ES-I3 (cell line): ENCODE results near the gene TMEM18.
A peak's percentile ranks its signal among the peaks of the same experiment; 100 is the strongest.

Source experiments
- H3K36me3 ChIP-seq: 2 replicates; pipeline ENCODE4 v1.6.1; 2013; ENCODE audit warnings: mild to moderate bottlenecking, low read length, control low read depth, moderate library complexity; ENCODE audit not compliant: insufficient read depth
- H3K4me1 ChIP-seq: 2 replicates; pipeline ENCODE4 v1.6.1; 2013; ENCODE audit warnings: mild to moderate bottlenecking, control low read depth, low read length; ENCODE audit not compliant: insufficient read depth
- H3K9ac ChIP-seq: 2 replicates; pipeline ENCODE4 v1.6.1; 2013; ENCODE audit warnings: low read depth, mild to moderate bottlenecking, low read length, moderate library complexity
- H3K9me3 ChIP-seq: 2 replicates; pipeline ENCODE4 v1.6.1; 2013; ENCODE audit warnings: mild to moderate bottlenecking, low read length, moderate library complexity; ENCODE audit not compliant: control insufficient read depth, insufficient read depth

The TMEM18 gene

DNA sequence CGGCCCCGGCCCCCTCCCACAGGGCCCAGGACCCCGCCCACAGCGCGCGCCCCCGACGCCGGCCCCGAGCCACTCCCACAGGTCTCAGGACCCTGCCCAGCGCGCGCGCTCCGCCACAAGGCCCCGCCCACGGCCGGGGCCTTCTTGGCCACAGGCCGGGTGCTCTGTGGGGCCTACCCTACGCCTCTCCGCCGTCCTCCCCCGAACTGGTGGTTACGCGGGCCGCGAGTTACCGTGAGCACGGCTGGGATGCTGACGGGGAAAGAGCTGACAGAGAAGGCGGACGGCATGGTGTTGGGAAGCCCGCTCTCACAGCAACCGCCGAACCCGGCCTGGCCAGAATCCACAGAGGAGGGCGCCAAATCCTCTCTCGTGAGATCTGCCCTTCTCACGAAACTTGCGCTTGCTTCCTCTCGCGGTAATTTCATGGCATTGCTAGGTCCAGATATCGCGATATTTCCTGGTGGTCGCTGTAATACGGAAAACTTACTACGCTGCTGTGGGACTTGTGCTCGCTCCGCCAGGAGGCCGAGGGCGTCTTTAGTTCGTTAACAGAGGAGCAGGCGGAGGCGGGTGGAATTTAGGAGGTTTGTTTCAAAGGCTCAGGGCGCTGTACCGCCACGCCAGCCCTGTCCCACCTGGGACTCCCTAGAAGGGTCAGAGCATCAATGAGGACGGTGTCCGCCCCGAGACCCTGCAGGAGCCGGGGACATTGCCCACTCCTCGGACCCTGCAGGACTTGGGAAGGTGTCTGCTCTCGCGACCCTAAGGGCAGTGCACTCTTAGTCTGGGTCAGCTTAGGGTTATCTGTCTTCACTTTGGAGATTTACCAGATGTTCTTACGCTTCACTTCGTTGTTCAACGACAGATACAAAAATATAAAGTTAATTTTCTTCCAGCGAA, at the start of gene TMEM18:
TSS of gene TMEM18 (minus strand) at position 351 of the 903 bp plus-strand sequence. CDS start at position 290, 61 bp downstream.
- Histone ChIP-seq H3K9me3 (no peaks in the 10 kb centered on the region), H3K4me1 (peaks cover 16% of the 10 kb centered on the region; the same call in 1 of the 2 replicates), H3K36me3 (no peaks in the 10 kb centered on the region), H3K9ac (peak within 1 kb of the TSS; percentile 99)

DNA sequence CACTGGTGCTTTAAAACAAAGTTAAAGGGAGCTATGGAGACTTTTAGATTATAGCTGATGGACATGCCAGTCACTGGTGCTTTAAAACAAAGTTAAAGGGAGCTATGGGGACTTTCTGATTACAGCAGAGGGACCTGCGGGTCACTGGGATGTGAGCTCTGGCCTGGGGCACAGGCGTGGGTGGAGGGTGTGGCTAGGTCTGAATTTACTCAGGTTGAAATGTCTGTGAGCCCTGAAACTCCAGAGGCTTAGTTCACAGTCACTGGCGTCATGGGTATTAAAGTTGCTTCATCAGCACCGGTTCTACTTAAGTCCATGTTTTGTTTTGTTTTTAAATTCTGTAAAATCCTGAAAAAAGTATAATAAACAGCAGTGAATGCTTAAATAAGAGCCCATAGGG, 49.0 kb upstream of the TMEM18 start:
- no peaks in the 10 kb centered on the region for H3K9me3 ChIP-seq
- no peaks in the 10 kb centered on the region for H3K36me3 ChIP-seq
- H3K9ac ChIP-seq: no peak overlapping the region
- peaks cover 23% of the 10 kb centered on the region for H3K4me1 ChIP-seq

DNA sequence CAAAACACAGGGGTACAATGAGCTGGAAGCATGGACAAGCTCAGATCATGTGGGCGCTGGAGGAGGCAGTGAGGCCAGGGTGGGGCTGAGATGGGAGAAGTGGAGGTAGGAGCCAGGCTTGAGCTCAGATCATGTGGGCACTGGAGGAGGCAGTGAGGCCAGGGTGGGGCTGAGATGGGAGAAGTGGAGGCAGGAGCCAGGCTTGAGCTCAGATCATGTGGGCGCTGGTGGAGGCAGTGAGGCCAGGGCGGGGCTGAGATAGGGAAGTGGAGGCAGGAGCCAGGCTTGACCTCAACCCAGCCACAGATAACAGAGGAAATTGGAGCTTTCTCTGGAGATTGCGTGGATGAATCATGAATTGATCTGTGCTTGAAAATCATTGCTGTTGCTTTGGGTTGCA, 48.3 kb upstream of the TMEM18 start:
- Histone ChIP-seq H3K36me3 (no peaks in the 10 kb centered on the region), H3K4me1 (peaks cover 23% of the 10 kb centered on the region), H3K9ac (no peak overlapping the region), H3K9me3 (no peaks in the 10 kb centered on the region)

DNA sequence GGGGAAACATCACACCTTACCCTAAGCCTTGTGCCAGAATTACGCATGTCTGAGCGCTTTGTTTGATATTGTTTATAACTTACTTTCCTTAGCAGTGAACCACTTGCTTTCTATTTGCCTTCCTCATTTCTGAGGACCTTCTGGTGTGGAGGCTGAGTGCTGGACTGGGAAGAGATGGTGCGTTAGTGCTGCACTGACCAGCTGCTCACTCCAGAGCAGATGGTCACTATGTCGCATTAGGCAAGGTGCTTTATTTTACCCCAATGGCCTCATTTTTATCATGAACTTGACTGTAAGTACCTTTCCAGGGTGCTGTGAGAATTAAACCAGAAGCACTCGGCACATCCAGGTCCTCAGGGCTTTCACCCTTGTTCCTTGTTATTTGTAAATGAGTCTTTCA, 46.6 kb upstream of the TMEM18 start:
- no peak overlapping the region for H3K9ac ChIP-seq
- H3K4me1 ChIP-seq: peaks cover 20% of the 10 kb centered on the region
- H3K36me3 ChIP-seq: no peaks in the 10 kb centered on the region
- H3K9me3 ChIP-seq: no peaks in the 10 kb centered on the region

DNA sequence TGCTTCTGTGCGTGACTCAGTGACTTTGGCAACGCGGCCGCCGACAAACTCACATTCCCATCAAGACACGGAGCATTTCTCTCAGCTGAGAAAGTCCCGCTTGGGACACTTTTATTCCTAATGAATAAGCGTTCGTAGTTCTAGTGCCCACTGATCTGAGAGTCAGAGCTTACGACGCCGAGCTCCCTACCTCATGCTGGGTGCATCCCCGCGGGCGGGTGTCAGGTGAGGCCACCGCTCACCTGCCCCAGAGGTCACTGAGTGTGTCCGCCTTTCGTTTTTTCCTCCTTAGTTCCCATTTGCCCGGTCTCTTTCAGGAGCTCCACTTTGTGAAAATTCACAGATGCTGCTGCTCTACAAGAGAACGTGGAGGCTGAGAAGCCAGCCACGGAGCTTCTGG, 43.6 kb upstream of the TMEM18 start:
- Histone ChIP-seq H3K9me3 (no peaks in the 10 kb centered on the region), H3K4me1 (peaks cover 12% of the 10 kb centered on the region; the same call in 1 of the 2 replicates), H3K9ac (no peak overlapping the region), H3K36me3 (no peaks in the 10 kb centered on the region)

DNA sequence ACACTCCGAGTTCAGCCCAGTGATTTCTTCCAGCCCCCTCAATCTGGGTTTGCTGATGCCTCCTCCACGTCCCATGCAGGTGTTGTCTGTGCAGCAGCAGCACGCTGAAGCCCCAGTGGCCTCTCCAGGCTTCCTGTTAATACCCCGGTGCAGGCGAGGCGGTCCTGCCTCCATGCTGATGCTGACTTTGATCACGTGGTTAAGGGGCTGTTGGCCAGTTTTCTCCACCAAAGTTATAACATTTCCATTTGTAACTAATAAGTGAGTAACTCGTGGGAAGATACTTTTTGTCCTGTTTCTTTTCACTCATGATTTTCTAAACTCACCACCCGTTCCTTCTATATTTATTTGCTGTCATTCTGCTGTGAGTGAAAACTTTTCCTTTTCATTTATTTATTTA, 42.5 kb upstream of the TMEM18 start:
- Histone ChIP-seq H3K9me3 (no peaks in the 10 kb centered on the region), H3K9ac (no peak overlapping the region), H3K4me1 (peaks cover 12% of the 10 kb centered on the region; the same call in 1 of the 2 replicates), H3K36me3 (no peaks in the 10 kb centered on the region)

DNA sequence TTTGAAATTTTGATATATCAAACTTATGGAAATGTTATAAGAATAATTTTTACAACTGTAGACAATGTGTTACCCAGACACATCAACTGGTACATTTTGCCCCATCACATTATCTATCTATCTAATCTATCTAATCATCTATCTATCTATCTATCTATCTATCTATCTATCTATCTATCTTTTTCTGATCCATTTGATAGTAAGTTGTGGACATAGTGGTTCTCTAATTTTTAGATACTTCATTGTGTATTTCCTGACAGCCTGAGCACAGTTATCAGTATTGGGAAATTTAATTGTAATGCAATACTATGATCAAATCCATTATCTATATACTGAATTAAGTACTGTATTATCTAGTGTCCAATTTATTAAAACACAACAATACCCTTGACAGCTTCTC, 42.0 kb upstream of the TMEM18 start:
- H3K36me3 ChIP-seq: no peaks in the 10 kb centered on the region
- H3K9ac ChIP-seq: no peak overlapping the region
- H3K4me1 ChIP-seq: peaks cover 8% of the 10 kb centered on the region; the same call in 1 of the 2 replicates
- no peaks in the 10 kb centered on the region for H3K9me3 ChIP-seq

DNA sequence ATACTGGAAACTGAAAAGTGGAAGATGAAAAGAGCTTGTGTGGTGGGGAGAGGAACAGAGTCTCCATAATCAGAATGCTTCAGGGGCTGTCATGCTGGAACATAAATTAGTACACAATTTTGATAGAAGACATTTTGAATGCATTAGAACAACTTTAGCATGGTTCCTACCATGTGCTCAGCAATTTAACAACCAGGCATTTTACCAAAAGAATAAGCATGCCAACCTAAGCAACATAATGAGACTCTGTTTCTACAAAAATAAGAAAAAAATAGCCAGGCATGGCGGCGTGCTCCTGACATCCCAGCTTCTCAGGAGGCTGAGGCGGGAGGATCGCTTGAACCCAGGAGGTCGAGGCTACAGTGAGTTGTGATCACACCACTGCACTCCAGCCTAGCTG, 40.5 kb upstream of the TMEM18 start:
- no peaks in the 10 kb centered on the region for H3K9me3 ChIP-seq
- no peak overlapping the region for H3K9ac ChIP-seq
- no peaks in the 10 kb centered on the region for H3K36me3 ChIP-seq
- H3K4me1 ChIP-seq: no peaks in the 10 kb centered on the region

DNA sequence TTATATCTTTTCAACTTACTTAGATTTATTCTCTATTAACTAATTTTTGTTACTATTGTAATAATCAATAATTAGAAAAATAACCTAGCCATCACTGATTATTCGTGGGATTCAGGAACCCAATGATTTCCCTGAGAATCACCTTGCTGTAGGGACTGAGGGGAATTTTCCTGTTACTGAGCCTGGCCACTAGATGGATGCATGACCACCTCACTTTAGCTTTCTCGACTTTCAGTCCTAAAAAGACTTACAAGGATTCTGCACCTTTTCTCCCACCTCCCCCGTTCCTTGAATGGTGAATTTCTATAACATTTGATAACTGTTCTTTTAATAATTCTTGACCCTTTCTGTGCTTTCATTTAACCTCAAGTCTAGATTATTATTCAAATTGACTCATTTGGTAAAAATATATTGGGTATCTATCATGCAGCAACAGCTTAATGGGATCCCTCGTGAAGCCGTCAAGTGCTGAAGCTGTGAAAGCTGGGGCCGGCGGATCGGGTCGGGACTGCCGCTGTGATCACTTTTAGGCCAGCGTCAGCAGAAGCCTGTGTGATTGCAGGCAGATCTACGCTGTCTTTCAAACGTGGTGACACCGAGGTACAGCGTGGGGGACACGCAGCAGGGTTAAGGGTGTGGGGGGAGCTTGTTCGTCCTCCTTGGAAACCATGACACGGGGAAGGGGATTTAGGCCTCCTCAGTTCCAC, 38.8 kb upstream of the TMEM18 start:
- Histone ChIP-seq H3K36me3 (no peaks in the 10 kb centered on the region), H3K9ac (no peak overlapping the region), H3K4me1 (no peaks in the 10 kb centered on the region), H3K9me3 (no peaks in the 10 kb centered on the region)

DNA sequence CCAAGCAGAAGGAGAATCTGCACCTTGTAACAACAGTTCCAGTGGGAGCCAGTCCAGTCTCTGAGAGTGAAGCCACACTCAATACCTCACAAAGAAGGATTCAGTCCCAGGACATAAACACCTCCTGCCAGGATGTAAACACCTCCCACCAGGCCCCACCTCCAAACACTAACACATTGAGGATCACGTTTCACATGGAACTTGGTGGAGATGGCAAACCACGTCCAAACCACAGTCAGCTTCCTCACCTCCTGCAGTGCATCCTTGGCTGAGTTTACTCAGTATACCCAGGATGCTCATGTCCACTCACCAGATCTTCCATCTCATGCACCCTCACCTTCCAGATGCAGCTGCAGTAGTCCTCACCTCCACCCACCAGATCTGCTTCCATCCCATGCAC, 37.8 kb upstream of the TMEM18 start:
- Histone ChIP-seq H3K9me3 (no peaks in the 10 kb centered on the region), H3K4me1 (no peaks in the 10 kb centered on the region), H3K9ac (no peak overlapping the region), H3K36me3 (no peaks in the 10 kb centered on the region)

DNA sequence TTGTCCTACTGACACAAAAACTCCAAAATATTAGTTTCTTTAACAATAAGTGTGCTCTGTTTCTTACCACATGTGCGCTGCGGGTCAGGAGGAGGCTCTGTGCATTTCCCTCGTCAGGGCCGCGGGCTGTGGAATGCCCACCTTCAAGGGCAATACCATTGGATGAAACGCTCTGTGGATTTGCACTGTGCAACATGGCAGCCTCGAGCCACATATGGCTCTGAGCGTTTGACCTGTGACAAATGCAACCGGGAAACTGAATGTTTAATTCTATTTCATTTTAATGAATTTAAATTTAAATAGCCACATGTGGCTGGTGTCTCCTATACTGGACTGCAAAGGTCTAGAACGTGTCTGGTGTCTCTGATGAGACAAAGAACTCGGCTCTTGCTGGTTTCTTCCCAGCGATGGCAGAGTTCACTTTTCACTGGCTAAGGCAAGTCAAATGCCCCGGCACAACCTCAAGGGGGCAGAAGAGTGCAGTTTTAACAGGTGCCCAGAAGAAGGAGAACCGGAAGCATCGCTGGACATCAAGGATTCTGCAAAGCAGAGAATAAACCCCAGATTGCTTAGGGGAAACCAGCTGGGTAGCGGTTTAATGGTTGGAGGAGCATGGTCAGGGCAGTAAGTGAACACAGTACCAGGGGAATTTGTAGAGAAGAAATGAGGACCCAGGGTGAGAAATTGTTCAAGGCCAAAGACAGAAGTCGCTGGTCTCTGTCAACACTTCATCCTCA, 37.0 kb upstream of the TMEM18 start:
- Histone ChIP-seq H3K36me3 (no peaks in the 10 kb centered on the region), H3K9ac (no peak overlapping the region)

DNA sequence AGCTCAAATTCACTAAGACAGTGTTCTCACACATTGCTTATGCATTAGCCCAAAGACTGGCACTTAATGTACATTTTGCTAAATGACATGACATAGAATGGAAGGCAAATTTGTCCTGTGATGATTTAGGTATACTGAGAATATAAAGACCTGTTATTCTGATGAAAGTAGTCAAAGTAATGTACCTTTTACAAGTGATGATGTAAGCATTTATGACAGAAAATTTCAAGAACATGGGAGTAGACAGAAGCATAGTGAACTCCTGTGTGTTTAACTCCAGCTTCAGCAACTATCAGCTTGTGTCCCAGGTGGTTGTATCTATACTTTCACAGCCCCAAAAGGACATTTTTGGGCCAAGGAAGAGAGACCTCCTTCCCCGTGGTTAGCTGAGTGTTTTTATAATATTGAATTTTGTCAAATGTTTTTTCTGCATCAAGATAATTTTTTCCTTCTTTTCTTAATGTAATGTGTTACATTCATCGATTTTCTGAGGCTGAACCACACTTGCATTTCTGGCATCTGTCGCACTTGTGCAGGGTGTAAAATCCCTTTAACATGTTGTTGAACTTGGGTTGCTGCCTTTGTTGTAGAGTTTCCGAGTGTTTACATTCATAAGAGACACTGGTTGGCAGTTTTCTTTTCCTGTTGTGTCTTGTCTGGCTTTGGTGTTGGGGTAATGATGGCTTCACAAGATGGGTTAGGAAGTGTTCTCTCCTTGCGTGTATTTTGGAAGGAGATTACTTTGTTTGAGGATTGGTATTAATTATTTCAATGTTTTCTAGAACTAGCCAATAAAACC, 33.9 kb upstream of the TMEM18 start:
- H3K9ac ChIP-seq: no peak overlapping the region
- H3K9me3 ChIP-seq: no peaks in the 10 kb centered on the region
- H3K36me3 ChIP-seq: no peaks in the 10 kb centered on the region
- H3K4me1 ChIP-seq: no peaks in the 10 kb centered on the region

More for the DNA sequence above, 37.0 kb upstream of the TMEM18 start:
- no peaks in the 10 kb centered on the region for H3K4me1 ChIP-seq
- no peaks in the 10 kb centered on the region for H3K9me3 ChIP-seq

DNA sequence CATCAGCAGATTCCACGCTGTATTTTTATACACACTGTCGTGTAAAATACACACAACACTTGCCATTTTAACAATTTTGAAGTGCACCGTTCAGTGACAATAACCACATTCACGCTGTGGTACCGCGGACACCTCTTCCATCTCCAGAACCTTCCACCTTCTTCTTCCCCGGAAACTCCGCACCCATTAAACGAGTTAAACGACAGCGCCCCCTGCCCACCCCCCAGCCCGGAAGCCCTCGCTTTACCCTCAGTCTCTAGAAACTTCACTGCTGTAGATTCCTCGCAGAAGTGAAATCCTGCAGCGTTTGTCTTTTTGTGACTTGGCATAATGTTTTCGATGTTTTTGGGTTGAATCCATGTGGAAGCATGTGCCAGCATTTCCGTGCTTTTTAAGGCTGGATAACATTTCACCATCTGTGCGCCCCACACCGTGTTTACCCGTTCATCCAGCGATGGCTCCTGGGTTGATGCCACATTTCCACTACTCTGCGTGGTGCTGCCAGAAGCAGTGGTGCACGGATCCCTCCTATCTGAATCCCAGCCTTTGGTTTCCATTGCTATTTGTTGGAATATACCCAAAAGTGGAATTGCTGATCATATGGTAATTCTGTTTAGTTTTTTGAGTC, 32.0 kb upstream of the TMEM18 start:
- Histone ChIP-seq H3K36me3 (no peaks in the 10 kb centered on the region), H3K9me3 (no peaks in the 10 kb centered on the region), H3K4me1 (no peaks in the 10 kb centered on the region), H3K9ac (no peak overlapping the region)
